ENCODE measurements around the gene FOXB1. TPM values are rescaled to one million over a fixed set of nuclear protein-coding genes. Genes with fewer than 3 reads are reported as not detected.

FOXB1 gene
- polyA plus RNA-seq, 3 donors: 0.06 to 0.19 TPM; not detected in 1

DNA sequence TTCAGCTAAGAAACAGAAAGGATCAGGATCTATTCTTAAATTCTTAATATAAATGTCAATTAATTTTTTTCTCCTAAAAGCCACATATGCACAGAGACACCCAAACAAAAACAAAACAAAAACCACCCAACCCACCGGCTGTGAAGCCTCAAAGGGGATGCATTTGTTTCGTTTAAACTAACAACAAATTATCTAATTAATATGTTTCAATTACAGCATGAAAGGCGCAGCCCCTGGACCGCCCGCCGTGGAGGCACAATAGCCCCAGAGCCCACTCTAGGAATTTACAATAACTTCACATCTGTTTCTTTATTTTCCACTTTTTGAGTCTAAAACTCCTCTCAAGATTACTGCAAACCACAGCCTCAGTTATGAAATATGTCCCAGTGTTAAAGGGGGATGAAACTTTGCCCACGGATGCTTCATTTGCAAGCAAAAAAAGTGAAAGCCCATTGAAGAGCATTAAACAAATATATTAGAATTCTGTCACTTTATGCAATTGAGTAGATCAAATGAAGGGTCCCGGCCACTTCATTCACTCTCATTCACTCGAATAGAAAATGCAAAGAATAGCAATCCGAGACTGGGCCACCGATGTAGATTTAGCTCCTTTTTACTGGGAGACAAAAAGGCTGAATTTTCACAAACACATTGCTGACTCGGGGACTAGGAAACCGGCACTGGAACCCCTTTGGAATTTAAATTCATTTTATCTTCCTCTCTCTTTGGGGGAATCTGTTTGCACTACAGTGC lies 6.0 kb downstream of the FOXB1 start:
- DNase-seq (ENCODE audit: extremely low read depth in 1 of 11, low read depth in 9 of 11, low spot score in 4 of 11): no peak

DNA sequence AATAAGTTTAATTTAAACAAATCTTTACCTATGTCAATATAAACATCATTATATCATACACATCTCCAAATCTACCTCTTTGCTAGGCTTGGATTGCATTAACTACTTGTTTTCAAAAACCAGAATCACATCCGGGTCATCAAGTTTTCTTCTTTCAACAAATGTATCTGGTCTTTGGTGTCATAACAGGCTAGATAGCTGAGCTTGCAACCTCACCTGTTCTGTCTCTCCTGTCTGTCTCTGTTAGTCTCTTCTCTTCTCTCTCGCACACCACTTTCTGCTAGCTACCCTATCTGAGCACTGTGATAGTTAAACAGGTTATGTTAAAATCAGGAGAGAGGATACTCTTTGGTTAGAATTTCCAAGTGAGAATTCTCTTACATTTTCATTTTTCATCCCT lies 6.7 kb downstream of the FOXB1 start:
- DNase-seq (ENCODE audit: extremely low read depth in 1 of 11, low read depth in 9 of 11, low spot score in 4 of 11): no peak

DNA sequence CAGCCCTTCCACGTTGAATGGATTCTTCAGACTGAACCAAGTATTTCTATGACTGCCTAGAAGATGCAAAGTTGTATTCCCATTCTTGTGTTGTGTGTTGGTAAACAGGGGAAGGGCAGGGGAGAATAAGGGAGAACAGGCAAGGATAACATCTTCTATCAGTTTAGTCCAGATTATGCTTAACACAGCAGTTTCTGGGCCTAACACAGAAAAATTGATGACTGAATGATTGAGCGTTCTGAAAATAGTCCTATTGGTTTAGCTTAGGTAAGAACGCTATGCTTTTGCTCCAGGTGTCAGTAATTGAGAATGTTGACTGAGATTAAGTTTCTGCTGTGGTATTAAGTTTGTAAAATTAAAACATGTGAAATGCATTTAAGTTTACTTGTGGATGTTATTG lies 8.6 kb downstream of the FOXB1 start:
- no peak for DNase-seq (ENCODE audit: extremely low read depth in 1 of 11, low read depth in 9 of 11, low spot score in 4 of 11)

DNA sequence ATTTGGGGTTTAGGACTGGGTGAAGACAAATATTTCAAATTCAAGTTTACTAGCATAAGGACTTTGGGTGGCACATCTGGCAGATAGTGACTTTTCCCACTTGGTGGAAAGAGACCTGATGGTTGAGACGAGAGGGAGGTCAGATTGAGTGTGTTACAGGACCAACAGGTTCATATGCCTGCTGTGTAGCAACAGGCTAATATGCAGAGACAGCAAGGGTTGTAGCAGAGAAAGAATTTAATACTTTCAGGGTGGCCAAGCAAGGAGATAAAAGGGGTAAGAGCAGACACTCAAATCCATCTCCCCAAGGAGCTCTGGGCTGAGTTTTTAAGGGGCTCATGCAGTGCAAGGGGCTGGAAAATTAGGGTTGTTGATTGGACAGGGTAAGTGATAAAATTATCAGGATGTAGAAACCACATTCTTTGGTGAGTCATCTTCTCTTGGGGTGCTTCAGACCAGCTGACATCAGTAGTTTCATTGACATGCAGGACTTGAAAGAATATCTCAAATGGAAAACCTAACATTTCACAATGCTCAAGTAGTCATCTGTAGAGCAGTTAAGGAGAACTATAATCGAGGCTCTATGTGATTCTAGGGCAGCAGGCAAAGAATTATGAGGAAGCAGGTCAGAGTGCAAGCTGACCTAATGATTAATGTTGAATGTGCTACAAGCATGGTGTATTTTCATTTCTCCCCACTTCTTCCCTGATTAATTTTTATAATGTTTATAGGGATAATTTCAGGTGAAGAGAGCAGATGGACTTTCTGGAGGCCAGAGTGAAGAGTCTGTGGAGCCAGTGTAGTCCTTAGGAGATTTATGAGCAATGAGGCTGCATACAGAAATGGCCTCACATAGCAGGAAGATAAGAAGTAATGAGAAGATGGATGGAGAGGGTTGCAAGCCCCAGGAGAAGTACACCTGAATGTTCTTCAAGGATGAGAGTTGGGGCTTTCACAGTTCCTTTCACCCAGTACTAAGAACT lies 13.7 kb downstream of the FOXB1 start:
- no peak for DNase-seq (ENCODE audit: extremely low read depth in 1 of 11, low read depth in 9 of 11, low spot score in 4 of 11)

DNA sequence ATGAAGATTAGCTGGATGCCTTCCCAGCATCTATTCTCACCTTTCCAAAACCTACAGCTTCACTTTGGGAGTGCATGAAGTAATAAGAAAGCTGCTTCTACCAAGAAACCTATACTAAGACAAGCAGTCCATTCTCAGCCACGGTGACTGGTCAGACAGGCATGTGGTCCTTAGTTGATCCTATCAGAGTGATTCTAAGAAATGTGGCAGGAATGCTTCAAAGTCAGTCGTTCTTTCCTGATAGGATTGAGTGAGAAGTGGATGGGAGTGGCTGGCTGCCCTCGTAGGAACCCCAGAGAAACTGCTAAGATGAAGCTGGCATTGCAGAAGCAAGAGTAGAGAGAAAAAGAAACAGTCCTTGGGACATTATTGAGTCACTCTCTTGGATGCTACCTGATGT lies 16.6 kb downstream of the FOXB1 start:
- DNase-seq (ENCODE audit: extremely low read depth in 1 of 11, low read depth in 9 of 11, low spot score in 4 of 11): no peak

DNA sequence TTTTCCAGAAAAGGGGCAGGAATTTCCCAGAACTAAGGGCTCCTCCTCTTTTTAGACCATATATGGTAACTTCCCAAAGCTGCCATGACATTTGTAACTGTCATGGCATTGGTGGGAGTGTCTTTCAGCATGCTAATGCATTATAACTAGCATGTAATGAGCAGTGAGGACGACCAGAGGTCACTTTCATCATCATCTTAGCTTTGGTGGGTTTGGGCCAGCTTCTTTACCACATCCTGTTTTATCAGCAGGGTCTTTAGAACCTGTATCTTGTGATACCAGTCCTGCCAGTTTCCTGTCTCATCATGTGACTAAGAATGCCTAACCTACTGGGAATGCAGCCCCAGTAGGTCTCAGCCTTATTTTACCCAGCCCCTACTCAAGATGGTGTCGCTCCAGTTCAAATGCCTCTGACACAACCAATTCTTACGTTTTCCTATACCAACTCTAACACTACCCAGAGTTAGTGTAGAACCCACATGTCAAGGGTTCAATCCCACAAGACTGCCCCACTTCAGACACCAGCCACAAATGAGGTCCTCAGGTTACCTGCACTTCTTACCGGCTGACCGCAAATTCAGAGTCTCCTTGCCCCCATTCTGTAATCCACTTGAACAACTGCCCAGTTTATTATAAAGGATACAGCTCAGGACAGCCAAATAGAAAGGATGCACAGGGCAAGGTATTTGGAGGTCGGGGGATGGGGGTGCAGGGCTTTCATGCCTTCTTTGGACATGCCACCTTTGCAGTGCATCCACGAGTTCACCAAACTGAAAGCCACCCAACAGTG lies 17.7 kb downstream of the FOXB1 start:
- no peak for DNase-seq (ENCODE audit: extremely low read depth in 1 of 11, low read depth in 9 of 11, low spot score in 4 of 11)

DNA sequence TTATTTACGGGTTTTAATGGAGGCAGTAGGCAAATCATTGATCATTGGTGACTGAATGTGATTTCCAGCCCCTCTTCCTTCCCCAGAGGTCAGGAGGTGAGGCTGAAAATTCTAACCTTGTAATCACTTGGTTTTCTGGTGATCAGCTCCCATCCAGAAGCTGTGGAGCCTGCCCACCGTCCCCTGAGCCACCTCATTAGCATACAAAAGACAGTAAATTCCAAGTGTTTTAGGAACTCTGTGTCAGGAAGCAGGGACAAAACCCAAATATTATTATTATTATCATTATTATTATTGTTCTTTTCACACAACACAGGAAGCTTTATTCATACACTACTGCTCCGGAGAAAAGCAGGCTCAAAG lies 18.2 kb downstream of the FOXB1 start:
- DNase-seq (ENCODE audit: extremely low read depth in 1 of 11, low read depth in 9 of 11, low spot score in 4 of 11): no peak

DNA sequence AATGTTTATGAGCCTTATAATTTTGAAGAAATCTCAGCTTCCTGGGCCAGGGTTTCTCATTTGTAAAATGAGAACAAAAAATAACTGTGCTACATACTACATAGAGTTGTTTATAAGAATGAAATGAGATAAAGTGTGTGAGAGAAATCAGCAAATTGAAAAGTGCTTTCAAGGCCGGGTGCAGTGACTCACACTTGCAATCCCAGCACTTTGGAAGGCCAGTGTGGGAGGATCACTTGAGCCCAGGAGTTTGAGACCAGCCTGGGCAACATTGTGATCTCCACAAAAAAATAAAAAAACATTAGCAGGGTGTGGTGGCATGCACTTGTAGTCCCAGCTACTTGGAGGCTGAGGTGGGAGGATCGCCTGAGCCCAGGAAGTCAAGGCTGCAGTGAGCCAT lies 22.4 kb downstream of the FOXB1 start:
- no peak for DNase-seq (ENCODE audit: extremely low read depth in 1 of 11, low read depth in 9 of 11, low spot score in 4 of 11)

DNA sequence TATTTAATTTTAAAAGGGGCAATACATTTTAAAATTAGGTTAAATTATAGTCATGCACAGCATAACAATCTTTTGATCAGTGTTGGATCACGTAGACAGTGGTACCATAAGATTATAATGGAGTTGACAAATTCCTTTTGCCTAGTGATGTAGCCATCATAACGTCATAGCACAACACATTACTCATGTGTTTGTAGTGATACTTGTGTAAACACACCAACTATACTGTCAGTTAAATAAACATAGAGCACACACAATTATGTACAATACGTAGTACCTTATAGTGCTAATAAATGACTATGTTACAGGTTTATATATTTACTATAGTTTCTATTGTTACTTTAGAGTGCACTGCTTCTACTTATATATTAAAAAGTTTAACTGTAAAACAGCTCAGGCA lies 31.2 kb downstream of the FOXB1 start:
- DNase-seq (ENCODE audit: extremely low read depth in 1 of 11, low read depth in 9 of 11, low spot score in 4 of 11): no peak

DNA sequence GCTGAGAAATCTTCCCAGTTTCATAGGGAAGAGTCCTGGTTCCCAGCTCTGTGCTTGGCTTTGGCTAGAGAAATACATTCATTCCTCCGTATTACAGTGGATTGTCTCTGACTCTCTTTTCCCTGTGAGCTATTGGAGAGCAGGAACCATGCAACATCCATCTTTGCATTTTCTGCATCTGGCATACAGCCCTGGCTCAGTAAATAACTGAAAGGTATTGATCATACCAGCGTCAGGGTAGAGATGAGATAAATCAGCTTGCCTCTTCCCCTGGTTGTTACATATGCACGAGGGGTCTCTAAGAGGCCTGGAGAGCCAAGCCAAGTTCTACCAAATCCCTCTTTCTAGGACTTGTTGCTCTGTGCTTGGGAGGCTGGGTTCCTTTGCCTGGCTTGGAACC lies 35.2 kb downstream of the FOXB1 start:
- DNase-seq (ENCODE audit: extremely low read depth in 1 of 11, low read depth in 9 of 11, low spot score in 4 of 11): no peak

DNA sequence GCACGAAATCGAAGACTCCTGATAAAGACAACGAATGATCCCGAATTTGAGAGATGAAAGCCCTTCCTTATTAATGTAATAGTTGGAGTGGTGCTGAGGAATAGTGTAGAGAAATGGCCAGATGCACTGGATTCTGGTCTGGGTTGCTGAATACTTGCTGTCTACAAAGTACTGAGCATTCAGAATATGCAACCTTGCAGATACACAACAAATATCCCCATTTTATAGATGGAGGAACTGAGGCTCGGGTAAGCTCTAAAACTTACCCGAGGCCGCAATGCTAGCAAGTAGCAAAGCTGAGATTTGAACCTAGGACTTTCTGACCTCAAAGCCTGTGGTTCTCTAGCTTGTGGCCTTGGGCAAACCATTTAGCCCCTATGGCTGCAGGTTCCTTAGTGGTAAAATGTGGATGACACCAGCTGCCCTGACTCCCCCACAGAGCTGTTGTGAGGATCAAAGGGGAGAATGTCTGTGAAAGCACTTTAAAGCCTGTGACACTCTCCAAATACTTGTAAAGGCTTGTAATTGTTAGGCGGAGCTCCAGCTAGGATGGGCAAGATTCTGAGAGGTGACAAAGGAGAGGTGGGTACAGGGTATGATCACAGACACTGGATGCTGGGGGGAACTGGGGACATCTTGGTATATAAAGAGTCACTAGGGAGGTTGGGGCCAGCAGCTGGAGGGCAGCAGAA lies 39.8 kb downstream of the FOXB1 start:
- DNase-seq (ENCODE audit: extremely low read depth in 1 of 11, low read depth in 9 of 11, low spot score in 4 of 11): no peak

DNA sequence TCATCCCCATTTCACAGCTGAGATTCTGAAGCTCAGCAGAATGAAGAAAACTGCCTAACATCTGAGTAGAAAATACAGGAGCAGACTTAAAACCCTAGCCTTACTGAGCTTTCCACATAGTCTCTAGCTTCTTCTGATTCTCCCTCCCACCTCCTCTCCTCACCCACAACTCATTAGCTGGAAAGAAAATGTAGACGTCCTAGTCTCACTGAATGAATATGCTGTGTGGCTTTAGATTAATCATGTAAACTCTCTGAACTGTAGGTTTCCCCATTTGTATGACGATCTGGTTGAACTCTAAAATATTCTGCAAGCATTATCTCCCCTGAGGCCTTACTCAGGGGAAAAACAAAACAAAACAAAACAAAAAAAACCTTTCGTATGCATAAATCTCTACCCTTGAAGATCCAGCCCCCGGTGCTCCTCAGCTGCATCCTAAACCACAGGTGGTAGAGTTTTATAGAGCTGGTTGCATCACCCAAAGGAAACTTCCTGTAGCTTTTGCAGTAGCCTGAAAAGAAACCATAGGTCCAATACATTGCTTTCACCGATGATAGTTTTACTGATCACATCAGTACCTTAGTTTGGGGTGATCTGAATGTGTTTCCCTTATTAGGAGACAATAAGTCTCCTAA lies 40.6 kb downstream of the FOXB1 start:
- DNase-seq (ENCODE audit: extremely low read depth in 1 of 11, low read depth in 9 of 11, low spot score in 4 of 11): no peak

DNA sequence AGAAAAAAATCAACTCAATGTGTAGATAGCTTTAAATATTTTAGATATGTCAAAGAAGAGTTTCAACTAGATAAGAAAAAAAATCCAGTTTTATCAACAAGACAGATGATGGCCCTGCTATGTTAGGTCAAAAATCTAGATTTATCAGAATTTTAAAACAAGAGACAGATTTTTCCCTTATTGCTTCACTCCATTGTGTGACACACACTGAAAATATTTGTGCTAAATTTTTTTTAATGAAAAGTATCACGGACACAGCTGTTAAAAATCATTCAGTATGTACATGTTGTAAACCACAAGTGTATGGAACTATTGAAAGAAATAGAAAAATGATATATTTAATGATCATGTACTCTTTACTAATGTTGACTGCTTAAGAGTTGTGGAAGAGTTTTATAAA lies 43.6 kb downstream of the FOXB1 start:
- DNase-seq (ENCODE audit: extremely low read depth in 1 of 11, low read depth in 9 of 11, low spot score in 4 of 11): no peak

DNA sequence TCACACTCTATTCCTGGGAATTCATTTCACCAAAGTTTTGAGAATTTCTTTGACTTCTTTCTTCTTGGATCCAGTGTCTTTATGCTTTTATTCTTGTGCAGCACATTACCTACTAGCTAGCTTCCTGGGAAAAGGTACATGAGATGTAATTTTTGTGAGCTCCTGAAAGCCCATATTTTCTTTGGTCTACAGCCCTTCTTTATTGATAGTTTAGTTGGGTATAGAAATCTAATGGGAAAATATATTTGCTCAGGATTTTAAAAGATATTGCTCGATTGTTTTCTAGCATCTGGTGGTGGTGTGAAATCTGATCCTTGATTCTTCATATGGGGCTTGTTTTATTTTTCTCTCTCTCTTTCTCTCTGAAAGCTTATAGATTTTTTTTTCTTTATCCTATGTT lies 45.8 kb downstream of the FOXB1 start:
- DNase-seq (ENCODE audit: extremely low read depth in 1 of 11, low read depth in 9 of 11, low spot score in 4 of 11): no peak

DNA sequence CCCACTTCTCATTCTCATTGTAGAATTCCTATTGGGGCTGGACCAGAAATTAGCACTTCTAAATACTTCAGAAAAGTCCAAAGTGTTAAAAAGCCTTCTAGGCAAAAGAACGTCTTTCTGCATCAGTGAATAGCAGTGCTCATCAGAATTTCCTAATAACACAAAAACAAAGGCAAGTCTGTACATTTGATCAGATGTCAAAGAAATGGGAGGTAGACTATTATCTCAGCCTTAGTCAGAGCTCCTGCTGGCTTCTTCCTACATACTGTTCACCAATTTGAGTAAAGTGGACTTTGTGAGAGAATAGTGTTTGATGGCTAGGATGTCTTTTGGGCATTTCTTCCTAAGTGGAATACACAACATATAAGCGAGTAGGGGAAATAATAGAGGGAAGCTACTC lies 48.7 kb downstream of the FOXB1 start:
- no peak for DNase-seq (ENCODE audit: extremely low read depth in 1 of 11, low read depth in 9 of 11, low spot score in 4 of 11)

DNA sequence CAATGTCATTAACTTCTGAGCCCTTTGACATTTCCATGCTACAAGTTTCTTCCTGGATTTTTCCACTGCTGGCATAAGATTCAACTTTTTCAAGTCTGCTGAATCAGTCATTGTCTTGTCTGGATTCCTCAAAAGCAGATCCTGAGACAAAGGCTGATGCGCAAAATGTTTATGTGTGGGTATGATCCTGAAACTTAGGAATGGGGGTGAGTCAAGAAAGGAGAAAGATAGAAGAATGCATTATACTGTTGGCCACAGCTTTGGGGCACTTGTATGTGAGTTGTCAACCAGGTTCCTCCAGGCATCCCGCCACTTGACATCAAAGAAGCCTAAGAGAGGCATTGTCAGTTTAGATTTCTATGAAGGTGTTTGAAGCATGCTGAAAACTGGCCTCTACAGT lies 50.4 kb downstream of the FOXB1 start:
- no peak for DNase-seq (ENCODE audit: extremely low read depth in 1 of 11, low read depth in 9 of 11, low spot score in 4 of 11)

Data from renal cortex interstitium (tissue), 11 donors.